Aorta (tissue), 5 donors: ENCODE data around the gene THADA. TPM values are rescaled to one million over a fixed set of nuclear protein-coding genes. Genes with fewer than 3 reads are reported as not detected.

ENCODE experiments used
- ATAC-seq: fragments of 200-7000 bp; cut with Tn5 transposase; one replicate; pipeline ENCODE4 v1.9.1; 2022; ENCODE audit warnings: moderate library complexity; ENCODE audit not compliant: low FRiP score
- DNase-seq, 2 donors: peaks; one replicate each; pipeline ENCODE4 v3.0.0-alpha.2; 2020
- H3K27ac ChIP-seq, 2 donors: one replicate each; pipeline ENCODE4 v1.5.1; 2013; ENCODE audit warnings: low read length in 2 of 2, mild to moderate bottlenecking in 2 of 2, moderate library complexity in 2 of 2, control low read depth in 1 of 2, inconsistent platforms in 1 of 2, low read depth in 1 of 2
- H3K27me3 ChIP-seq, 2 donors: one replicate each; pipeline ENCODE4 v1.6.1; 2013; ENCODE audit warnings: control low read depth in 1 of 2, low read length in 1 of 2, mild to moderate bottlenecking in 1 of 2, moderate library complexity in 1 of 2; ENCODE audit not compliant: insufficient read depth in 2 of 2, control insufficient read depth in 1 of 2
- H3K36me3 ChIP-seq, 2 donors: one replicate each; pipeline ENCODE4 v1.6.1; 2013; ENCODE audit warnings: control low read depth in 1 of 2, low read length in 1 of 2, mild to moderate bottlenecking in 1 of 2; ENCODE audit not compliant: insufficient read depth in 2 of 2, control insufficient read depth in 1 of 2
- H3K4me1 ChIP-seq, 2 donors: one replicate each; pipeline ENCODE4 v1.6.1; 2013; ENCODE audit warnings: low read length in 2 of 2, control low read depth in 1 of 2, mild to moderate bottlenecking in 1 of 2, moderate library complexity in 1 of 2; ENCODE audit not compliant: insufficient read depth in 2 of 2, control insufficient read depth in 1 of 2
- H3K4me3 ChIP-seq, 2 donors: one replicate each; pipeline ENCODE4 v1.5.1; 2013; ENCODE audit warnings: low read length in 2 of 2, control low read depth in 1 of 2, mild to moderate bottlenecking in 1 of 2
- H3K9me3 ChIP-seq: one replicate; pipeline ENCODE4 v1.6.1; 2013; ENCODE audit warnings: mild to moderate bottlenecking, low read length; ENCODE audit not compliant: control insufficient read depth
- WGBS, 2 donors: extraction: QIAGEN DNeasy Blood & Tissue Kit; methylation state at CpG; one replicate each; pipeline ENCODE4 v1.1.7; 2013; 5-methylcytosine and 5-hydroxymethylcytosine counted together
- intact Hi-C, 2 donors: fragments of 100-400 bp; cut with DNase I; formaldehyde crosslinking; loops; one replicate each; pipeline versions ENCODE4 v1.14.2 to v1.15.0; 2022
- polyA plus RNA-seq, 2 donors: library from polyadenylated mRNA; stranded (reverse); fragments of 200-250 nt; gene quantifications; one replicate each; pipeline ENCODE4 v1.2.3, GENCODE V29; 2013
- total RNA-seq, 2 donors: library from RNA; stranded (reverse); fragmentation: NEBNext Ultra II Directional; extraction: Animal tissue kit (Norgen Biotek cat#: 25700); gene quantifications; one replicate each; pipeline ENCODE4 v1.2.1, GENCODE V29; 2021
- donor health status: healthy with polysubstance abuse.
- donor health status: Bipolar disorder and iron deficiency.
- donor health status: DM: no; HTN: no; CAD: no.
- donor health status: DM: no; HTN: no; CAD: no.
- donor health status: DM: yes; HTN: yes; CAD: no.

THADA gene
- total and polyA plus RNA-seq, 4 donors = 12.4 to 38.5 (median 25.0) TPM

- intact Hi-C loops = no loop called here
- 87 to 91% methylated on average over 13 of the region's 13 CpGs for WGBS, 2 donors
- no peaks in the 10 kb centered on the region for H3K27me3 ChIP-seq
- peak overlapping the region in 1 of 2 donors; percentile 94 for H3K27ac ChIP-seq
- no peak for ATAC-seq
- no peaks in the 10 kb centered on the region for H3K36me3 ChIP-seq
- H3K4me3 ChIP-seq = no peak overlapping the region
- peaks cover 15 to 19% of the 10 kb centered on the region in 2 donors for H3K4me1 ChIP-seq
- DNase-seq = no peak
- H3K9me3 ChIP-seq = no peaks in the 10 kb centered on the region
These were observed 253.7 kb downstream of the THADA start for GRCh38 chr2:43341959-43342757.

- intact Hi-C loops = no loop called here
- no peaks in the 10 kb centered on the region for H3K9me3 ChIP-seq
- H3K4me3 ChIP-seq = no peak overlapping the region
- H3K36me3 ChIP-seq = no peaks in the 10 kb centered on the region
- DNase-seq = no peak
- peaks cover 14 to 15% of the 10 kb centered on the region in 2 donors for H3K4me1 ChIP-seq
- WGBS, 2 donors = 19 to 32% methylated on average over 1 of the region's 1 CpG
- peak overlapping the region; percentile 94 for H3K27ac ChIP-seq
- H3K27me3 ChIP-seq = no peaks in the 10 kb centered on the region
- peak; percentile 24 for ATAC-seq
These were observed 254.9 kb downstream of the THADA start for GRCh38 chr2:43340945-43341356.

GRCh38 chr2:43340066-43340465 lies 255.8 kb downstream of the THADA start:
- DNase-seq (no peak), ATAC-seq (no peak)
- peak overlapping the region in 1 of 2 donors; percentile 51 for H3K27ac ChIP-seq
- H3K9me3 ChIP-seq = no peaks in the 10 kb centered on the region
- H3K27me3 ChIP-seq = no peaks in the 10 kb centered on the region
- H3K4me3 ChIP-seq = no peak overlapping the region
- intact Hi-C loops = no loop called here
- WGBS, 2 donors = 80 to 86% methylated on average over 2 of the region's 2 CpGs
- H3K4me1 ChIP-seq = peaks cover 13 to 15% of the 10 kb centered on the region in 2 donors
- no peaks in the 10 kb centered on the region for H3K36me3 ChIP-seq

DNA sequence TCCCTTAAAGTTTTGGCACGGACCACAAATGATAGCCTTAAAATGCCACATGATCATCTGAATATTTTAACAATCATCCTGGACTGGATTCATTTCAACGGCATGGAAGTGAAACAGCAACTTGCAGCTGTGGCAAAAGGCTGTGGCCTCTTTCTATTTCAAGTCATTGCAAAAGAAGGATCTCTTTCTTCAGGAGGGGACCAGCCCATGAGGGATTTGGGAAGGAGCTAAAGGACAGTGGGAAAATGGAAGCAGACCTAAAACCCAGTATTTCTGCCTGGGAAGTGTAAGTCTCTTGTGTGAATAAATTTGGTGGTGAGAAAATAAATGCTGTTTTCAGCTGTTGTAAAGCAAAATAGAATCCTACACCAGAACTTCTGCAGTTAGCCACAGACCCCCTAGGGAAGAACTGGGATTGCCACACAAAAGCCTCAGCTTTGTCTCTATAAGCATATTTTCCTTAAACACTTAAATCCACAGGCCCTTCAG lies 262.1 kb downstream of the THADA start:
- Histone ChIP-seq H3K4me1 (peaks cover 0 to 2% of the 10 kb centered on the region in 2 donors), H3K27ac (peak overlapping the region; percentile 80 to 92), H3K9me3 (no peaks in the 10 kb centered on the region), H3K27me3 (no peaks in the 10 kb centered on the region), H3K36me3 (no peaks in the 10 kb centered on the region), H3K4me3 (no peak overlapping the region)
- ATAC-seq (peak; percentile 30), DNase-seq (no peak)
- WGBS, 2 donors = 2 to 5% methylated on average over 2 of the region's 2 CpGs
- intact Hi-C loops = no loop called here

DNA sequence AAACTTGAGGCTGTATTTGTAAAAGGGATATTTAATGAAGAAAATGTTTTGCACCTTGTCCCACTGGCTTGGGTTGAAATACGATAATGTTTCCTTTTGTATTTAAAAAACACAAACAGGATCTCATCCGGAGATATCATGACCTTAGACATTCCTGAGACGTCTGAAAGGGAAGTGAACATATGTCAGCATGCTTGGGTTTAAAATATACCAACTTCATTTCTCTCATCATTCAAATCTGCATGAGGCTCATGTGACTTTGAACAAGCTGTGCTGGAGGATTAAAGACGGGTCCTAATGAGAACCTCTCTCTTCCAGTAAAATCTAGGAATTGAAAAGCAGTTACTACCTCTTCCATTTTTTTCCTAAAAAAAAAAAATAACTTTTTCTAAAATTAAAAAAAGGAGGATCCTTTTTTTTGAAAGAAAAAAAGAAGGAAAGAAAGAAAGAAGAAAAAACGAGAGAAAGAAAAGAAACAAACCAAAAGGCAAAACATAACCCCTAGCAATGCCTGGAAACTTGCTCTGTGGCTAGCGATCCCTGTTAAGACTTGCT lies 262.7 kb downstream of the THADA start:
- 8 to 9% methylated on average over 6 of the region's 6 CpGs for WGBS, 2 donors
- Histone ChIP-seq H3K27ac (peak overlapping the region; percentile 80 to 92), H3K36me3 (no peaks in the 10 kb centered on the region), H3K27me3 (no peaks in the 10 kb centered on the region), H3K4me3 (no peak overlapping the region), H3K9me3 (no peaks in the 10 kb centered on the region), H3K4me1 (peaks cover 2 to 3% of the 10 kb centered on the region in 2 donors)
- DNase-seq (no peak), ATAC-seq (no peak)
- intact Hi-C loops = no loop called here

- Histone ChIP-seq H3K36me3 (no peaks in the 10 kb centered on the region), H3K4me1 (peaks cover 2 to 5% of the 10 kb centered on the region in 2 donors), H3K27me3 (no peaks in the 10 kb centered on the region), H3K9me3 (no peaks in the 10 kb centered on the region), H3K4me3 (no peak overlapping the region), H3K27ac (peak overlapping the region; percentile 31 to 80)
- DNase-seq (no peak), ATAC-seq (peak; percentile 58)
- WGBS, 2 donors = 0 to 3% methylated on average over 5 of the region's 5 CpGs
- intact Hi-C loops = no loop called here
These were observed 263.2 kb downstream of the THADA start for GRCh38 chr2:43332653-43333052.

- H3K27ac ChIP-seq = peak overlapping the region; percentile 22 to 73
These were observed 264.4 kb downstream of the THADA start for GRCh38 chr2:43331422-43331821.

GRCh38 chr2:43329637-43330036 lies 266.2 kb downstream of the THADA start:
- ATAC-seq = no peak
- H3K9me3 ChIP-seq = no peaks in the 10 kb centered on the region
- no peaks in the 10 kb centered on the region for H3K27me3 ChIP-seq
- 39 to 45% methylated on average over 5 of the region's 5 CpGs for WGBS, 2 donors
- no peak for DNase-seq
- no peaks in the 10 kb centered on the region for H3K36me3 ChIP-seq
- H3K27ac ChIP-seq = peak overlapping the region; percentile 30 to 93
- intact Hi-C loops = no loop called here
- H3K4me3 ChIP-seq = no peak overlapping the region
- peaks cover 7 to 9% of the 10 kb centered on the region in 2 donors for H3K4me1 ChIP-seq

More at GRCh38 chr2:43331422-43331821, 264.4 kb downstream of the THADA start:
- H3K4me3 ChIP-seq = no peak overlapping the region
- DNase-seq = no peak
- H3K27me3 ChIP-seq = no peaks in the 10 kb centered on the region
- 76 to 82% methylated on average over 1 of the region's 1 CpG for WGBS, 2 donors
- H3K9me3 ChIP-seq = no peaks in the 10 kb centered on the region
- H3K36me3 ChIP-seq = no peaks in the 10 kb centered on the region
- ATAC-seq = peak; percentile 44
- peaks cover 2 to 9% of the 10 kb centered on the region in 2 donors for H3K4me1 ChIP-seq
- intact Hi-C loops = no loop called here
